OCI-M2 (cell line): ENCODE results near the gene PTGFRN.

Experiments used
- DNase-seq: peaks from one replicate; lab custom pipeline; 2025; ENCODE audit not compliant: unreplicated experiment; lab: John Stamatoyannopoulos, UW

The PTGFRN gene

DNA sequence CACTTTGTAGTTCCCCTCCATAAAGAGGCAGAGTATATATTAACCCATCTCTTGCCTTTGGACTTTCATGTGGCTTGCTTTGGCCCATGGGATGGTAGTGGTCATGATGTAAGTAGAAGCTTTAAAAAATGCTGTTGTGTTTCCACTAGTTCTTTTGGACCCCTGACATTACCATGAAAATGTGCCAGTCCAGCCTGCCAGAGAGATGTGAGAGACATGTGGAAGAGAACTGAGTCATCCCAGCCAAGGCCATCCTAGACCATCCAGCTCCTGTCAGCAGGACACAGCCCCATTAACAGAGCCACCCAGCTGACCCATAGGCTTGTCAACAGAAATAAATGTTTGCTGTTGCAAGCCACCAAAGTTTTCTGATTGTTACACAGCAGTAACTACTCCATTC is 87.9 kb downstream of the PTGFRN start:
- no peak for DNase-seq

DNA sequence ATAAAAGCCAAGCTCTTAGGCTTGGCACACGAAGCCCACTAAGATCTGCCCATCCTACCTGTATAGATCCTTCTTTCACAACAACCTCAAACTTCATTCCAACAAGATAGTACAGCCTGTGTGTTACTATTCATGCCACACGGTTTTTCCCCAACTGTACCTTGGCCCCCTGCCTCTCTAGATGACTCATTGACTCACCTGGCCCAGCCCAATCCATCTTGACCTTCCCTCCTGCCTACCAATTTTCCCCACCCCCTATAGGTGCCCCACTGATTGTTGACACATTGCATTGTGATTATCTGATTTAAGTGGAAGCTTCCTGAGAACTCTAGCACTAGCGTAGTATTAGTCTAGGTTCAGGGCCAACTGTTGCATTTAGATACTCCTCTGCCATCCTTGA is 89.9 kb downstream of the PTGFRN start:
- DNase-seq = no peak

DNA sequence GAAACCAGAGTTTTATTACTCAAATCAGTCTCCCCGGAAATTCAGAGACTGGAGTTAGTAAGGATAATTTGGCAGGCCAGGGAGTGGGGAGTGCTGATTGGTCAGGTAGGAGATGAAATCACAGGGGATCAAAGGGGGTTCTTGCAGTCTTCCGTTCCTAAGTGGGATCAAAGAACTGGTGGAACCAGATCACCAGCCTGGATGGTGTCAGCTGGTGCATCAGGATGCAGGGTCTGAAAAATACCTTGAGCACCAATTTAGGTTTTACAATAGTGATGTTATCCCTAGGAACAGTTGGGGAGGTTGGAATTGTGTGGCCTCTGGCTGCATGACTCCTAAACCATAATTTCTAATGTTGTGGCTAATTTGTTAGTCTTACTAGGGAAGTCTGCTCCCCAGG is 90.4 kb downstream of the PTGFRN start:
- no peak for DNase-seq

DNA sequence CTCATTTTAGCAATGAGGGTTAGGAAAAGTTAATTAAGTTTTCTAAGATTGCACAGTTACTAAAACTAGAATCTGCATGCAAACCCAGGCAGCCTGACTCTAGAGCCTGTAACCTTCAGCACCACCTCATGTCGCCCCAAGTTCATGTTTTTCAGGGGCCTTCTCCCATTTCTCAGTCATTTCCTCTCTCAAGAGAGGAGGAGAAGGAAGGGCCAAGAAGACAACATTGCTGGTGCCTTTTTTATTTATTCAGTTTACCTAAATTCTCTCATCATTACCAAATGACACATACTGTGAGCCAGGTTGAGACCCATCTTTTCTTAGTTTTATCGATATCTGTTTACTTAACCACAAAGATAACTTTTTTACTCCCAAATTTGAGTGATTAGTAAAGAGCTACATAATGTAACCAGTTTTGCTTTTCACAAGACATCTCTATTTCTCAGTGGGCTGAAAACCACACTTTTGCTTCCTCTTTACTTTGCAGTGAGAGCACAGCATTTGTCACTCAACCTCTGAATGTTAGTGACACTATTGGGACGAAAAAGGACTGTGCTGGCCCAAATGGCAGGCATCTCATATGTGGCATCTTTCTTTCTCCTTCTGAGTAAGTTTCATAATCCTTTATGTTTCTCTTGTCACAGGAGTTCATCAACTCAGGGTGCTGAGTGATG is 91.7 kb downstream of the PTGFRN start, which contains the start of gene CD101:
TSS of gene CD101 (plus strand) at position 507 of the 674 bp plus-strand sequence. CDS start at position 565, 58 bp downstream.
- no peak for DNase-seq

DNA sequence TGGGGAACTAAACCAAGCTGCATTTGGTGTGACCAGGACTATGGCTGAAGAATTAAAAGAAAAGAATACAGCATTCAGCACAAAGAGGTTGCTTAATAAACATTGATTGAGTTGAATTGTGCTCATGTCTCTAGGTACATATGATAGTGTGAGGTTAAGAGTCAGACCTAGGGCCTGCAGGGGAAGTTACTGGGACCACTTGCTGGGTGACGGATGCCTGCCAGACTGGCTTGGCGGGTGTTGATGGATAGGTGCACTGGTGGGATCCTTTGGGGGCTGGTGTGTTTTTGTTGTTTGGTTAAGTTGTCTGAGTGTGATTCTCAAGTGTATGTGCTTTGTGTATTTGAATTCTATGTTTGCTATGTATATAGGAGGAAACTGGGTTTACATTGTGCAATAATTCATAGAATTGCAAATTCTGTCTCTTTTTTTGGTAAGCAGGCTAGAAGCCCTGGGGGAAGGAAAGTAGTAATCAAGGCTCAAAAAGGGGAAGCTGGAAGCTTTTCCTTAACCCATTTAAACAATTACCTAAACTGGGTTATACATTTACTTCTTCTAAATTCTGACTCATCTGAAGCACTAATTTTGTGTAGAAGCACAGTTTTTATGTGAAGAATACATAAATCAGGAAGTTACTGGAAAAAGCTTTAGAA is 93.6 kb downstream of the PTGFRN start:
- no peak for DNase-seq

DNA sequence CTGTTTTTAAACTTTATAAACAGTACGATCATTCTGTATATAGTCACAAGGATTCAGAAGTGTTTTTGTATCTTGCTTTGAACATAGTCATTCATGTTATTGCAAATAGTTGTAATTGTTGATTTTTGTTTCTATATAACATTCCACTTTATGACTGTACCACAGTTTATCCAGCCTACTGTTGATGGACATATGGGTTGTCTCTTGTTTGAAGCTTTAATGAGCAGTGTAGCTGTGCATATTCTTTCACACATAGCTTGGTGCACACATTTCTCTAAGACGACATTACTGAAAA is 98.0 kb downstream of the PTGFRN start:
- no peak for DNase-seq

DNA sequence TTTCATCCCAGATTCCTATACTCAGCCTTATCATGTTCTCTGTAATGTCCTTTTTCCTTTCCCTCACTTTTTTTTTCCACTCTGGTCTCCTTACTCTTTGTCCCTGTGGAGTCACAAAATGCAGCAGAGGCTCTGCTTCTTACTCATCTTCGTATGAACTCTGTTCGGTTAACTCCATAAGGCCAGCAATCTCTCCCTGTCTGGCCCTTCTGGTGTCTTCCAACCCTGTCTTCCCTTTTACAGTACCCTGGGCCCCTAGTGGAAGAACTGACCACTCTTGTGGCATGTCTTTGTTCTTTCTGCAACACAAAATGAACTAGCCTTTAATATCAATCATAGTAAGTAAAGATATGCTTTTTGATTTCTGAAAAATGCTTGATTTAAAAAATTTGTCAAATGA is 98.9 kb downstream of the PTGFRN start:
- DNase-seq = no peak

DNA sequence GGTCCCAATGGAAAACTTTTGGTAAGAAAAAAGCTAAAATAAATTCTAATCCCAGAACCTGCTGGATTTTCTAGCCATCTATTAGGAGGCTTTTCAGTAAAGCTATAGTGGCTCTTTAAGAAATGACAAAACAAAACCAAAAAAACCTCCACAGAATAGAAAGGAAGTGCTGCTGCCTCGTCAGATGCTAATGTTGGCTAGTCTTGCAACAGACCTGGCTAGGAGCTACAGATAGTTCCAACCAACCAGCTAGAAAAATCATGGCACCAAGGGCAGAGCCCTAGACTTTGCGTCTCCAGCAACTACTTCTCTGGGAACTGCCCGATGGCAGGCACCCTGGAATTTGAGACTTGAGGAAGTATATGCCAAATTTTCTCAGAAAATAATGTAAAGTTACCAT is 99.4 kb downstream of the PTGFRN start:
- DNase-seq = no peak

DNA sequence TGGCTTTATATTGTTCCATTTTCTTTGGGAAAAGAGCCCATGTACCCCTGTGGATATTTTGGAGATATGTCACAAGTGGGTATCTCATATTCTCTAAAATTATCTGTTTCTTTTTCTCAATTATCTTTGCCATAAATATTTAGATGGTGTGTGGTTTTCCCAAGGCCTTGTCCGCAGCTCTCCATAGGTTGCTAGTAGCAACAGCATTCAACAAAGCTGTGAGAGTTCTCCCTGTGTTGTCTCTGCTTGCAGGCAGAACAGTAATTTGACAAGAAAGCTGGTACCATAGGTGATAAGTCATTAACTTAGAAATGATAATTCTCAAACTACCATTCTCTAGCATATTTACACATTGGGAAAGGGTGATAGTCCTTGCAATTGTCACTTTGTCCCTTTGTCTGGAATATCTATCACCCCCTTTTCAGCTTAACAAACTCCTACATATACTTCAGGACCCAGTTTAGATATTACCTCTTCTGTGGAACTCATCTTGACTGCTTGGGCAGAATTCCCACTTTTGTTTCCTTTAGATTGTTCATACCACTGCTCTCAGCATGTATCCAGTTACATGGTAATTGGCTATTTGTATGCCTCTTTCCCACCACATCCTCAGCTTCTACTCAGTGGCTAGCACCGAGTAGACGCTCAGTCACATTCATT is 100.7 kb downstream of the PTGFRN start:
- DNase-seq = no peak

DNA sequence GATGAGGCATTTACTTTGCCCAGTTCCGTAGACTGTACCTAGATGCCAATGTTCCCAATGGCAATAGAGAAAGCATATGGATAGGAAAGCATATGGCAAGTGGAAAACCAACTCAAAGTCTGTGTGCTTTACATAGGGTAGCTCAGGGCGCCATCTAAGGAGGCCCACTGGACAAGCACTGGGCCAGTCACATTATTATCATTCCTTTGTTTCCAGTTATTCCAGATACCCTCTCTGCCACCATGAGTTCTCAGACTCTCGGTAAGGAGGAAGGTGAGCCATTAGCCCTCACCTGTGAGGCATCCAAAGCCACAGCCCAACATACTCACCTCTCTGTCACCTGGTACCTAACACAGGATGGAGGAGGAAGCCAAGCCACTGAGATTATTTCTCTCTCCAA is 101.6 kb downstream of the PTGFRN start:
- no peak for DNase-seq

DNA sequence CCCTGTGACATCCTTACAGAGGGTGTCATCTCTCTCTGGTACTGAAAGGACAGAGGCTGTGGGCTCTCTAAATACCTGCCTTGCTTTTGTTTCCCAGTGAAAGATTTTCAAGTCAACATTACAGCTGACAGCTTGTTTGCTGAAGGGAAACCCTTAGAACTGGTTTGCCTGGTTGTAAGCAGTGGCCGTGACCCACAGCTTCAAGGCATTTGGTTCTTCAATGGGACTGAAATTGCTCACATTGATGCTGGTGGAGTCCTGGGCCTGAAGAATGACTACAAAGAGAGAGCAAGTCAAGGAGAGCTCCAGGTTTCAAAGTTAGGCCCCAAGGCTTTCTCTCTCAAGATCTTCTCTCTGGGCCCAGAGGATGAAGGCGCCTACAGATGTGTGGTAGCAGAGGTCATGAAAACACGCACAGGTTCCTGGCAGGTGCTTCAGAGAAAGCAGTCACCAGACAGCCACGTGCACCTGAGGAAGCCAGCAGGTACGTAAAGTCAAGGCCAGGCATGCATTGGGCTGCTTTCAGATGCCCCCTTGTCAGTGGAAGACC is 103.7 kb downstream of the PTGFRN start:
- no peak for DNase-seq

DNA sequence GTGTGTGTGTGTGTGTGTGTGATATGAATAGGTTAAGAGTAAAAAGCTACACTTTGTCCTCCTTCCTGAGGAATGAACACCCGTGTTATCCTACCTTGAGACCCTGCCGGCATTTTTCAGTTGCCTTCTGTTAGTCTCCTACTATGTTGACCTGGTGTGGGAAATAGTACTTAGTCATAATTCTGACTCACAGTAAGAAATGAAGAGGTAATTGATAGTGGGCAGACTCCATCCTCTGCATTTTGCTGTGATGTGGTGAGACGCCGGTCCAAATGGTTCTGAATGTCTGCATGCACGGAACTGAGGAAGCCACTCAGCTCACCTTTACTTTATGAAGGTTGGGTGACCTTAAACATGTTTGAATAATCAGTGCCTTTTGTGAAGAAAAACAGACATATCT is 104.5 kb downstream of the PTGFRN start:
- no peak for DNase-seq

DNA sequence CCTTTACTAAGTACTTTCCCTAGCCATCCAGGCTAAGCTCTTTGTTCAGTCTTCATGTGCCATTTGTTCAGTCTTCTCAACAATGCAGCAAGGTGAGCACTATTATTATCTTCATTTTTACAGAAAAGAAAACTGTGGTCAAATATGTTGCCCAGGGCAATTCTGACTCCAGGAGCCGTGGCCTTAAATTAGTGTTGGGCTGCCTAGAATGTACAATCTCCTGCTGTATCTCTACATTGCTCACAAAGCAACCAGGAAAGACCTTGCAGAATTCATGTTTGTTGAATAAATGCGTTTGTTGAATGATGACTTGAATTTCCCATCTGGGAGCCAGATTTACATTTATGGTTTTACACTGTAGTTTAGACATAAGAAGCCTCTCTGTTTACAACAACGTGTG is 106.0 kb downstream of the PTGFRN start:
- DNase-seq = no peak

DNA sequence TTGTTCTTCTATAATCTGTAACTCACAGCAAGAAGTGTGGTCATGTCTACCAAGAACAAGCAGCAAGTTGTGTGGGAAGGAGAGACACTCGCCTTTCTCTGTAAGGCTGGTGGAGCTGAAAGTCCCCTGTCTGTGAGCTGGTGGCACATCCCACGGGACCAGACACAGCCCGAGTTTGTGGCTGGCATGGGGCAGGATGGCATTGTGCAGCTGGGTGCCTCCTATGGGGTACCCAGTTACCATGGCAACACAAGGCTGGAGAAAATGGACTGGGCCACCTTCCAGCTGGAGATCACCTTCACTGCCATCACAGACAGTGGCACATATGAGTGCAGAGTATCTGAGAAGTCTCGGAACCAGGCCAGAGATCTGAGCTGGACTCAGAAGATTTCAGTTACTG is 107.3 kb downstream of the PTGFRN start:
- DNase-seq = no peak

DNA sequence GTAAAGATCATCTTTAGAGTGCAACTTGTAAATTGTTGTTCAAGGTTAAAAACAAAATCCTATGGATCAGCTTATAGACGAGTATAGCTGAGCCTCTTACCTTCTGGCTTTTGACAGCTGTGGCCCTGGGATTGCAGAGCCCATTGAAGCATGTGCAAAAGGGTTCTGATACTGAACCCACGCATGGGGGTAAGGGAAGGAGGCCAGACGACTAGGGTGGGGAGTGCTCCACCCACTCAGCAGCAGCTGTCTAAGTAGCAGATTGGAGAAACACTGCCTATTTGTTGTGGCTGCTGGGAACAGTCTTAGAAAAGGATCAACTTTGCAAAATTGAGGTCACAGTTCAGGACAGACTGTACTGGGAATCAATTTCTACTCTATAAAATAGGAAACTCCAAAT is 107.9 kb downstream of the PTGFRN start:
- no peak for DNase-seq

DNA sequence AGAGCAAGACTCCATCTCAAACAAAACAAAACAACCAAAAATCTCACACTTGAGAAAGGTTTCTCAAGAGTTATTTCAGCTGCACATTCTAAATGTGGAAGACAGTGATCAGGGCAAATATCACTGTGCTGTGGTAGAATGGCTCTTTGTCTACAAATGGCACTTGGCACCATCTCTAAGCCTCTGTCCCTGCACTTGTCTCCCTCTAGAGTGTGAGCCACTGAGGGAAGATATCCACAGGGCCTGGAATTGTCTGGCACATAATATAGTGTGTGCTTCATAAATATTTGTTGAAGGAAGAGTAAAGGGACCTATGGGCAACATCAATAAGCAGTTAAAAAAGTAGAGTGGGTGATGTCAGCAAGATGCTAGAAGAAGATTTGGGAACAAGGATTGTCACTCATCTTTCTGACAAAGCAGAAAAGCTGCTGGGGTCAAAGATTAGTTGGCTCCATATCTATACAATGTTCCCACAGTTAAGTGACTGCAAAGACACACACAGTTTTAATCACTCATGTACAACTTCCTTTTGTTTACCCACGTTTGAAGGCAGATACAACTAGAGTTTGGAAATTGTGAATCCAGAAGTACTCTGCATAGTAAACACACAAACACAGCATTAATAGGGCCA is 110.9 kb downstream of the PTGFRN start:
- no peak for DNase-seq

DNA sequence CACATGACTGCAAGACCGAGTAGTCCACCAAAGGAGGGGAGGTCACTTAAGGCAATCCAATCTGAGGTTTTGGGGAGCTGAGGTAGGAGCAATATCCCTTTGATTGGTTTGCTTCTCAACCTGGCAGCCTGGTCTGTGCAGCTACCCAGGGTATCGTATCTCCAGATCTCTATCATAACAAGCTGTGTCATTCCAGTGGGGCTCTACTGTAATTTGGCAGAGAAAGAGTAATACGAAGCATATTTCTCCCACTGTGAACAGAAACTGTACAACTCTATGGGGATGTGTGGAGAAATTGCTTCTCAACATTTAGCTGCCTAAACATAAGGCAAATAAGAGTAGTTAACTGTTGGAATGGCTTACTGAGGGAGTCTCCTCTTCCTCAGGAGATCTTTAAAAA is 112.4 kb downstream of the PTGFRN start:
- DNase-seq = no peak

DNA sequence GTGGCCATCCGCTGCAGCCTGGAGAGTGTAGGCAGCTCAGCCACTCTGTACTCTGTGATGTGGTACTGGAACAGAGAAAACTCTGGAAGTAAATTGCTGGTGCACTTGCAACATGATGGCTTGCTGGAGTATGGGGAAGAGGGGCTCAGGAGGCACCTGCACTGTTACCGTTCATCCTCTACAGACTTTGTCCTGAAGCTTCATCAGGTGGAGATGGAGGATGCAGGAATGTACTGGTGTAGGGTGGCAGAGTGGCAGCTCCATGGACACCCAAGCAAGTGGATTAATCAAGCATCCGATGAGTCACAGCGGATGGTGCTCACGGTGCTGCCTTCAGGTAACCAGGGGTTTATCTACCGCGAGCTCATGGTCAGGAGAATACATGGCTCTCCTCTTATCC is 115.9 kb downstream of the PTGFRN start:
- DNase-seq = no peak

DNA sequence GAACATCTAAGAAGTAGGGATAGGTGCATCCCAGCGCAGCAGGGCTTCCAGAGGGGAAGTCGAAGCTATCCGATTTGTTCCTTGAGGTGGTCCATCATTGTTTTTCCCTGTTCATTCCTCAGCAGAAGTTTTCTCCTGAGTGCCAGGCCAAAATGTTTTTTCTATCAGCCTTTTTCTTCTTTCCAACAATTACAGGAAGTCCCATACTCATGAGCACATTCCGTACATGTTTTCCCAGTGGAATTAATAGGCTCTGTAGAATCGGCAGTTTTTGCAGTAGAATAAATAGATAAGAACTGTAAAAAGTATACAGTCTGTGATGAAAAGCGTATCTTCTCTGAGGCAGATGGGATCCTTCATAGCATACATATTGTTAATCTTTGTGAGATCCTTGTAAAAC is 116.6 kb downstream of the PTGFRN start:
- DNase-seq = no peak

DNA sequence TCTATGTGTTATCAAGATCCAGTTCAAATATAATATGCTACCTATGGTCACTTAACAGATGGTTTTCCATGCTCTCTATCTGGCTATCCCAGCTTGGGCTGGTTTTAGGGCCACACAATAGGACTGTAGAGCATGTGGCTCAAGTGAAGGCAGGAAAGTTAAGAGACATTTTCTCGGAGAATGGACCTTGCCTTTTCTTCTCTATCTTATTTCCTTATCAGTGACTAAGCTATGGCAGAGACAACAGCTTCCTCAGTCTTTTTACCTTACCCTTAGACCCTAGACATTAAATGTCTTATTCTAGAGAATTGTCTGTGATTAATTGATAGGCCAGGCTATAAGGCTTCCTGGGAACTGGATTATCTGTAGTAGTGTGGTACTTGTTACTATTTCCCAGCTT is 120.0 kb downstream of the PTGFRN start:
- no peak for DNase-seq

DNA sequence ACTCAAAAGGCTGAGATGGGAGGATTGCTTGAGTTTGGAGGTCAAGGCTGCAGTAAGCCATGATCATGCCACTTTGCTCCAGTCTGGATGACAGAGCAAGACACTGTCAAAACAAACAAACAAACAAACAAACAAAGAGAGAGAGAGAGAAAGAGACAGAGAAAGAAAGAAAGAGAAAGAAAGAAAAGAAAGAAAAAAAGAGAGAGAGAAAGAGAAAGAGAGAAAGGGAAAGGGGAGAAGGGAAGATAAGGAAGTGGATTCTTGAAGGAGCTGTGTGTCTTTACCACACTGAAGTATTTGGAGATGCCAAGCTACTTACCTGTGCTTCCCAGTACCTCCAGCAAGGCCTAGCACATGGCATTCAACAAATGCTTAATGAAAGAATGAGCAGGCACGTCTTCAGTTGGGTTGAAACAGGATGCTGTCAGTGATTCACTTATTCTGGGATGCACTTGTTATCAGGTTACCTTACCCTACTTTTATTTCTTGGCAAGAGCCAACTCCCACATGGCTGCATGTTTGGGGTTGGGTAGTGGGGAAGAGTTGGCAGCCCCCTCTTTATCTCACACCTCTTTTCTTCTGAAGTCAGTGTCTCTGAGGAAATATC is 120.7 kb downstream of the PTGFRN start:
- DNase-seq = no peak

DNA sequence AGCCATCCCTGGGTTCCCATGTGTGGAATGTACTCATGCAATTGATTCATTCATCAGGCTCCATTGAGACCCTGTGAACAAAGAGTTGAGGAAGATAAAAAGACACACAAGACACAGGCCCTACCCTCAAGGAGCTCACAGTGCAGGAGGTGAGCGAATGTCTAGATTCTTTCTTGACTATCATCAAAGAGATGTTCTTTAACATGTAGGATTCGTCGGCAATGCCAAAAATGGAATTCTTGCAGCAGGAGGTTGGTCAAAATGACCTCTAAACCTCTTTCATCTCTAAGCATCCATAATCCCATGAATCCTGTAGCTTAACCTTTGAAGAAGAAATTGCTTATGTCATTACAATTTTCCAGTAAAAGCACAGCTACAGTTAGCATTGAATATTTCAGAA is 122.5 kb downstream of the PTGFRN start:
- DNase-seq = no peak
